HEK293 (cell line): ENCODE results near the gene LGALS9B.
"Not testable (repeated sequence)": the region's sequence is repeated elsewhere in the genome, so short reads cannot be mapped to it uniquely, and the experiment has no call there.

Experiments used
- CTCF ChIA-PET: fragments of 350-600 bp; formaldehyde crosslinking; extraction: SDS; loops from one replicate; lab custom pipeline; 2021; ENCODE audit warnings: antibody characterized with exemption; lab: Yijun Ruan, JAX
- POLR2A ChIA-PET: fragments of 300-600 bp; formaldehyde crosslinking; extraction: SDS; loops from one replicate; lab custom pipeline; 2020; ENCODE audit warnings: antibody characterized with exemption, inconsistent platforms; lab: Yijun Ruan, JAX
- H3K27ac ChIP-seq: fragments of 200-500 bp; sonication (Bioruptor generic); 2 replicates; pipeline ENCODE4 v1.5.1; 2014; ENCODE audit warnings: low read depth, low read length, control low read depth, inconsistent platforms; ENCODE audit errors: extremely low read depth
- H3K36me3 ChIP-seq, 2 experiments: fragments of 200-500 bp in 1 of 2; sonication (Bioruptor generic) in 1 of 2; 1 replicate in 1 of 2; 2 replicates in 1 of 2; pipeline ENCODE4 v1.5.1; 2014 to 2017; ENCODE audit warnings: inconsistent platforms in 2 of 2, low read length in 2 of 2; ENCODE audit not compliant: control insufficient read depth in 2 of 2, insufficient read depth in 1 of 2
- H3K4me1 ChIP-seq: fragments of 200-500 bp; sonication (Bioruptor generic); 2 replicates; pipeline ENCODE4 v1.5.1; 2014; ENCODE audit warnings: mild to moderate bottlenecking, low read length, inconsistent platforms; ENCODE audit not compliant: control insufficient read depth, insufficient read depth
- H3K4me3 ChIP-seq: 2 replicates; pipeline ENCODE4 v1.5.1; 2011; ENCODE audit warnings: low read depth, mild to moderate bottlenecking, control low read depth, low read length, moderate library complexity
- H3K9me3 ChIP-seq: fragments of 200-500 bp; sonication (Bioruptor generic); 2 replicates; pipeline ENCODE4 v1.5.1; 2014; ENCODE audit warnings: low read depth, low read length, inconsistent platforms; ENCODE audit not compliant: control insufficient read depth, insufficient read depth

The LGALS9B gene

GRCh38 chr17:20418838-20419237 is 48.5 kb downstream of the LGALS9B start:
- CTCF ChIA-PET, H3K27ac ChIP-seq, H3K9me3 ChIP-seq, POLR2A ChIA-PET, H3K4me1 ChIP-seq, H3K36me3 ChIP-seq, H3K4me3 ChIP-seq: not testable (repeated sequence)

GRCh38 chr17:20417492-20418080 is 49.8 kb downstream of the LGALS9B start:
- H3K4me1 ChIP-seq, H3K27ac ChIP-seq, CTCF ChIA-PET, POLR2A ChIA-PET, H3K9me3 ChIP-seq, H3K4me3 ChIP-seq, H3K36me3 ChIP-seq: not testable (repeated sequence)

- H3K36me3 ChIP-seq, H3K27ac ChIP-seq, CTCF ChIA-PET, H3K4me3 ChIP-seq, H3K4me1 ChIP-seq, H3K9me3 ChIP-seq, POLR2A ChIA-PET: not testable (repeated sequence)
These were observed 50.9 kb downstream of the LGALS9B start for GRCh38 chr17:20416381-20416911.

- H3K9me3 ChIP-seq, H3K27ac ChIP-seq, CTCF ChIA-PET, H3K4me1 ChIP-seq, POLR2A ChIA-PET, H3K36me3 ChIP-seq, H3K4me3 ChIP-seq: not testable (repeated sequence)
These were observed 51.9 kb downstream of the LGALS9B start for GRCh38 chr17:20415479-20415878.

GRCh38 chr17:20401306-20402022 is 65.9 kb downstream of the LGALS9B start:
- CTCF ChIA-PET, POLR2A ChIA-PET: not testable (repeated sequence)

GRCh38 chr17:20400559-20401305 is 66.6 kb downstream of the LGALS9B start:
- H3K36me3 ChIP-seq, H3K4me1 ChIP-seq, CTCF ChIA-PET, POLR2A ChIA-PET, H3K4me3 ChIP-seq, H3K9me3 ChIP-seq, H3K27ac ChIP-seq: not testable (repeated sequence)

More at GRCh38 chr17:20401306-20402022, 65.9 kb downstream of the LGALS9B start:
- not testable (repeated sequence) for H3K4me3 ChIP-seq, H3K4me1 ChIP-seq, H3K36me3 ChIP-seq, H3K27ac ChIP-seq, H3K9me3 ChIP-seq
